Stimulated activated CD4-positive, alpha-beta T cell treated with anti-CD3 and anti-CD28 coated beads, Interleukin-15, amount 100 ng/mL, for 24 hours (primary cell): Measurements from ENCODE around the gene PPOX.
A peak's percentile ranks its signal among the peaks of the same experiment; 100 is the strongest.

Experiments used
- DNase-seq: peaks from one replicate; pipeline ENCODE4 v3.0.0-alpha.2; 2020

The PPOX gene

GRCh38 chr1:161165742-161166668 is at the start of gene PPOX:
Gene PPOX, plus strand, starts transcription at chr1:161166426. Its CDS starts 422 bp downstream, at chr1:161166848.
- DNase-seq: peak; percentile 95

- DNase-seq: peak; percentile 93
Observed at GRCh38 chr1:161117759-161118581, 48.3 kb upstream of the PPOX start, which contains the start of the genes NIT1 and PFDN2. Gene NIT1, plus strand, starts transcription at chr1:161118105. Its CDS starts 72 bp downstream, at chr1:161118177. Gene PFDN2, minus strand, starts transcription at chr1:161118037. Its CDS starts 11 bp downstream, at chr1:161118026.

GRCh38 chr1:161119092-161119903 is 46.9 kb upstream of the PPOX start:
- peak; percentile 80 for DNase-seq

- DNase-seq: no peak
Observed at GRCh38 chr1:161121042-161121650, 45.1 kb upstream of the PPOX start.

- no peak for DNase-seq
Observed at GRCh38 chr1:161121834-161122233, 44.4 kb upstream of the PPOX start.

GRCh38 chr1:161122967-161123366 is 43.3 kb upstream of the PPOX start:
- DNase-seq: no peak

- DNase-seq: no peak
Observed at GRCh38 chr1:161127649-161128048, 38.6 kb upstream of the PPOX start.

- DNase-seq: no peak
Observed at GRCh38 chr1:161128591-161129420, 37.4 kb upstream of the PPOX start.

GRCh38 chr1:161130266-161130665 is 36.0 kb upstream of the PPOX start:
- no peak for DNase-seq

GRCh38 chr1:161131523-161132409 is 34.5 kb upstream of the PPOX start:
- no peak for DNase-seq

GRCh38 chr1:161132410-161133219 is 33.6 kb upstream of the PPOX start, which contains the start of gene DEDD:
Gene DEDD, minus strand, starts transcription at chr1:161132667. Its CDS starts 8,205 bp downstream, at chr1:161124462.
- peak; percentile 93 for DNase-seq

GRCh38 chr1:161133220-161133740 is 32.9 kb upstream of the PPOX start:
- DNase-seq: no peak

- no peak for DNase-seq
Observed at GRCh38 chr1:161137881-161138280, 28.3 kb upstream of the PPOX start.

GRCh38 chr1:161138431-161138830 is 27.8 kb upstream of the PPOX start:
- no peak for DNase-seq

- DNase-seq: peak; percentile 46
Observed at GRCh38 chr1:161139766-161140165, 26.5 kb upstream of the PPOX start.

- no peak for DNase-seq
Observed at GRCh38 chr1:161140755-161141400, 25.3 kb upstream of the PPOX start.

GRCh38 chr1:161145832-161146231 is 20.4 kb upstream of the PPOX start:
- no peak for DNase-seq

- DNase-seq: no peak
Observed at GRCh38 chr1:161153176-161153575, 13.1 kb upstream of the PPOX start.
